ENCODE results near the gene RBAK.
"Not testable (repeated sequence)": the region's sequence is repeated elsewhere in the genome, so short reads cannot be mapped to it uniquely, and the experiment has no call there.

The RBAK gene

GRCh38 chr7:5070206-5070605 lies 24.5 kb downstream of the RBAK start:
- Mint-ChIP-seq H3K4me1 (peaks cover 8 to 11% of the 10 kb centered on the region in 2 donors), H3K9me3 (peaks cover 16% of the 10 kb centered on the region in 2 donors)
- ATAC-seq (replicated peaks): no peak

GRCh38 chr7:5075187-5075586 lies 29.5 kb downstream of the RBAK start:
- H3K9me3 Mint-ChIP-seq: peaks cover 9 to 10% of the 10 kb centered on the region in 2 donors
- not testable (repeated sequence) for H3K27ac Mint-ChIP-seq; DNase-seq; H3K4me3 Mint-ChIP-seq; ATAC-seq (replicated peaks)
- H3K27me3 Mint-ChIP-seq: peaks cover 39 to 55% of the 10 kb centered on the region in 2 donors
- peaks cover 16 to 18% of the 10 kb centered on the region in 2 donors for H3K36me3 Mint-ChIP-seq
- peaks cover 14 to 15% of the 10 kb centered on the region in 2 donors for H3K4me1 Mint-ChIP-seq

More at GRCh38 chr7:5070206-5070605, 24.5 kb downstream of the RBAK start:
- Mint-ChIP-seq H3K27ac (no peak overlapping the region), H3K27me3 (peaks cover 24 to 26% of the 10 kb centered on the region in 2 donors), H3K36me3 (peaks cover 47 to 65% of the 10 kb centered on the region in 2 donors), H3K4me3 (no peak overlapping the region)
- no peak for DNase-seq

- peaks cover 0 to 2% of the 10 kb centered on the region in 2 donors for H3K36me3 Mint-ChIP-seq
- peaks cover 4 to 6% of the 10 kb centered on the region in 2 donors for H3K4me1 Mint-ChIP-seq
- H3K4me3 Mint-ChIP-seq: no peak overlapping the region
- peaks cover 24 to 41% of the 10 kb centered on the region in 2 donors for H3K27me3 Mint-ChIP-seq
- peaks cover 0 to 2% of the 10 kb centered on the region in 2 donors for H3K9me3 Mint-ChIP-seq
- ATAC-seq (replicated peaks): peak in 1 of 2 donors; percentile 38
- H3K27ac Mint-ChIP-seq: no peak overlapping the region
- no peak for DNase-seq
These were observed 32.1 kb downstream of the RBAK start for GRCh38 chr7:5077740-5078139.

GRCh38 chr7:5082806-5083205 lies 37.1 kb downstream of the RBAK start:
- Mint-ChIP-seq H3K9me3 (peaks cover 0 to 2% of the 10 kb centered on the region in 2 donors), H3K27ac (no peak overlapping the region), H3K27me3 (peaks cover 21 to 39% of the 10 kb centered on the region in 2 donors), H3K4me1 (peaks cover 3 to 8% of the 10 kb centered on the region in 2 donors), H3K36me3 (peaks cover 0 to 2% of the 10 kb centered on the region in 2 donors), H3K4me3 (no peak overlapping the region)
- ATAC-seq (replicated peaks) (no peak), DNase-seq (no peak)

- no peak for ATAC-seq (replicated peaks)
- no peak overlapping the region for H3K4me3 Mint-ChIP-seq
- H3K4me1 Mint-ChIP-seq: peaks cover 0 to 6% of the 10 kb centered on the region in 2 donors
- no peak for DNase-seq
- H3K27me3 Mint-ChIP-seq: peaks cover 18 to 36% of the 10 kb centered on the region in 2 donors
- peaks cover 0 to 2% of the 10 kb centered on the region in 2 donors for H3K9me3 Mint-ChIP-seq
- peaks cover 0 to 2% of the 10 kb centered on the region in 2 donors for H3K36me3 Mint-ChIP-seq
- H3K27ac Mint-ChIP-seq: no peak overlapping the region
These were observed 37.7 kb downstream of the RBAK start for GRCh38 chr7:5083311-5083711.

GRCh38 chr7:5086256-5086655 lies 40.6 kb downstream of the RBAK start:
- Mint-ChIP-seq H3K4me3 (no peak overlapping the region), H3K9me3 (no peaks in the 10 kb centered on the region), H3K27ac (no peak overlapping the region), H3K36me3 (no peaks in the 10 kb centered on the region), H3K27me3 (peaks cover 18 to 36% of the 10 kb centered on the region in 2 donors), H3K4me1 (peaks cover 0 to 6% of the 10 kb centered on the region in 2 donors)
- ATAC-seq (replicated peaks) (no peak), DNase-seq (no peak)

GRCh38 chr7:5088228-5088833 lies 42.7 kb downstream of the RBAK start:
- H3K27ac Mint-ChIP-seq; ATAC-seq (replicated peaks); DNase-seq; H3K9me3 Mint-ChIP-seq; H3K4me3 Mint-ChIP-seq; H3K4me1 Mint-ChIP-seq; H3K36me3 Mint-ChIP-seq: not testable (repeated sequence)
- peaks cover 18 to 36% of the 10 kb centered on the region in 2 donors for H3K27me3 Mint-ChIP-seq

GRCh38 chr7:5088906-5089305 lies 43.2 kb downstream of the RBAK start:
- H3K27me3 Mint-ChIP-seq: peaks cover 14 to 30% of the 10 kb centered on the region in 2 donors
- no peak overlapping the region for H3K27ac Mint-ChIP-seq
- H3K4me1 Mint-ChIP-seq: peaks cover 0 to 6% of the 10 kb centered on the region in 2 donors
- no peak for DNase-seq
- H3K36me3 Mint-ChIP-seq: peaks cover 0 to 2% of the 10 kb centered on the region in 2 donors
- H3K4me3 Mint-ChIP-seq: no peak overlapping the region
- no peak for ATAC-seq (replicated peaks)
- H3K9me3 Mint-ChIP-seq: peaks cover 6 to 8% of the 10 kb centered on the region in 2 donors

GRCh38 chr7:5093948-5094347 lies 48.3 kb downstream of the RBAK start:
- Mint-ChIP-seq H3K27ac (no peak overlapping the region), H3K9me3 (peaks cover 14 to 18% of the 10 kb centered on the region in 2 donors), H3K36me3 (peaks cover 3 to 4% of the 10 kb centered on the region in 2 donors), H3K4me3 (no peak overlapping the region), H3K4me1 (no peaks in the 10 kb centered on the region), H3K27me3 (peaks cover 0 to 11% of the 10 kb centered on the region in 2 donors)
- no peak for DNase-seq
- ATAC-seq (replicated peaks): no peak

GRCh38 chr7:5094641-5095040 lies 49.0 kb downstream of the RBAK start:
- no peaks in the 10 kb centered on the region for H3K4me1 Mint-ChIP-seq
- H3K27me3 Mint-ChIP-seq: peaks cover 0 to 4% of the 10 kb centered on the region in 2 donors
- H3K27ac Mint-ChIP-seq: no peak overlapping the region
- DNase-seq (no peak), ATAC-seq (replicated peaks) (no peak)
- peaks cover 3 to 4% of the 10 kb centered on the region in 2 donors for H3K36me3 Mint-ChIP-seq
- peaks cover 19 to 22% of the 10 kb centered on the region in 2 donors for H3K9me3 Mint-ChIP-seq
- H3K4me3 Mint-ChIP-seq: no peak overlapping the region

GRCh38 chr7:5116359-5116758 lies 70.7 kb downstream of the RBAK start:
- H3K36me3 Mint-ChIP-seq: peaks cover 0 to 3% of the 10 kb centered on the region in 2 donors
- DNase-seq: no peak
- no peak for ATAC-seq (replicated peaks)
- H3K27ac Mint-ChIP-seq: no peak overlapping the region
- peaks cover 27 to 38% of the 10 kb centered on the region in 2 donors for H3K27me3 Mint-ChIP-seq
- no peak overlapping the region for H3K4me3 Mint-ChIP-seq
- no peaks in the 10 kb centered on the region for H3K4me1 Mint-ChIP-seq
- H3K9me3 Mint-ChIP-seq: no peaks in the 10 kb centered on the region

GRCh38 chr7:5117095-5117970 lies 71.7 kb downstream of the RBAK start:
- DNase-seq: no peak
- Mint-ChIP-seq H3K27me3 (peaks cover 23 to 32% of the 10 kb centered on the region in 2 donors), H3K36me3 (peaks cover 0 to 3% of the 10 kb centered on the region in 2 donors), H3K27ac (no peak overlapping the region), H3K9me3 (no peaks in the 10 kb centered on the region), H3K4me1 (no peaks in the 10 kb centered on the region), H3K4me3 (no peak overlapping the region)
- ATAC-seq (replicated peaks): no peak
